Ovary (tissue), 3 donors: ENCODE data around the gene HSPA9.

Experiments used
- CTCF ChIP-seq, 3 donors: fragments of 450-650 bp in 2 of 3; fragments of 200-600 bp in 1 of 3; IDR thresholded peaks; one replicate each; pipeline versions ENCODE4 v1.5.1 to v1.8.0; 2016 to 2022; ENCODE audit warnings: antibody characterized with exemption in 3 of 3, mild to moderate bottlenecking in 1 of 3
- EP300 ChIP-seq: sonication (generic); formaldehyde crosslinking; IDR thresholded peaks from one replicate; pipeline ENCODE4 v1.6.1; 2017; ENCODE audit warnings: antibody characterized with exemption
- POLR2A ChIP-seq: fragments of 450-650 bp; IDR thresholded peaks from one replicate; pipeline ENCODE4 v1.6.1; 2017; ENCODE audit warnings: antibody characterized with exemption, mild to moderate bottlenecking, moderate library complexity
- donor health status: DM: no; HTN: no; CAD: no.

GRCh38 chr5:138603249-138603920 lies 28.2 kb upstream of the HSPA9 start:
- TF ChIP-seq EP300 = no peak
- TF ChIP-seq POLR2A = no peak
- TF ChIP-seq CTCF (IDR thresholded peaks at IDR 0.05) = no peak
